Ovary (tissue), 9 donors: ENCODE measurements around the gene WDR20. TPM values are rescaled to one million over a fixed set of nuclear protein-coding genes. Genes with fewer than 3 reads are reported as not detected.

ENCODE experiments used
- DNase-seq, 5 donors: peaks; one replicate each; pipeline ENCODE4 v3.0.0-alpha.2; 2019 to 2020
- H3K27ac ChIP-seq, 2 donors: fragments of 200-600 bp; one replicate each; pipeline versions ENCODE4 v1.5.1 to v1.8.0; 2019 to 2022
- H3K27me3 ChIP-seq: fragments of 200-600 bp; one replicate; pipeline ENCODE4 v1.8.0; 2022
- H3K36me3 ChIP-seq: fragments of 200-600 bp; sonication (generic); one replicate; pipeline ENCODE4 v1.5.1; 2019
- H3K4me1 ChIP-seq: one replicate; pipeline ENCODE4 v1.8.1; 2013; ENCODE audit warnings: mild to moderate bottlenecking, moderate library complexity; ENCODE audit not compliant: insufficient read depth
- H3K4me3 ChIP-seq: fragments of 200-600 bp; sonication (generic); one replicate; pipeline ENCODE4 v1.5.1; 2017
- H3K9me3 ChIP-seq, 2 donors: fragments of 200-600 bp in 1 of 2; sonication (generic) in 1 of 2; one replicate each; pipeline versions ENCODE4 v1.5.1 to v1.8.1; 2013 to 2019; ENCODE audit warnings: mild to moderate bottlenecking in 1 of 2, moderate library complexity in 1 of 2
- CTCF ChIP-seq, 3 donors: fragments of 450-650 bp in 2 of 3; fragments of 200-600 bp in 1 of 3; IDR thresholded peaks; one replicate each; pipeline versions ENCODE4 v1.5.1 to v1.8.0; 2016 to 2022; ENCODE audit warnings: antibody characterized with exemption in 3 of 3, mild to moderate bottlenecking in 1 of 3
- EP300 ChIP-seq: sonication (generic); formaldehyde crosslinking; IDR thresholded peaks from one replicate; pipeline ENCODE4 v1.6.1; 2017; ENCODE audit warnings: antibody characterized with exemption
- POLR2A ChIP-seq: fragments of 450-650 bp; IDR thresholded peaks from one replicate; pipeline ENCODE4 v1.6.1; 2017; ENCODE audit warnings: antibody characterized with exemption, mild to moderate bottlenecking, moderate library complexity
- WGBS, 3 donors: extraction: QIAGEN DNeasy Blood & Tissue Kit in 1 of 3; methylation state at CpG; one replicate each; pipeline versions ENCODE4 v1.1.5 to v1.1.7; 2013 to 2017; 5-methylcytosine and 5-hydroxymethylcytosine counted together
- intact Hi-C, 4 donors: fragments of 100-400 bp; cut with DNase I; formaldehyde crosslinking; loops; one replicate each; pipeline versions ENCODE4 v1.11.0 to v1.15.1; 2022 to 2023
- polyA plus RNA-seq, 2 donors: library from polyadenylated mRNA; stranded (reverse); fragments of 200-250 nt in 1 of 2; fragments of 350-450 nt in 1 of 2; fragmentation: Illumina TruSeq in 1 of 2; extraction: RNeasy Lipid Tissue Mini Kit (QIAGEN cat#74804) in 1 of 2; gene quantifications; one replicate each; pipeline ENCODE4 v1.2.3, GENCODE V29; 2013 to 2014
- total RNA-seq, 7 donors: library from RNA; depleted of rRNA in 2 of 7; stranded (reverse); fragments of >200 nt in 2 of 7; fragmentation: NEBNext Ultra II Directional in 3 of 7; extraction: Animal tissue kit (Norgen Biotek cat#: 25700) in 3 of 7; gene quantifications; one replicate each; pipeline versions ENCODE4 v1.1.0 to v1.2.4, GENCODE V29; 2016 to 2023
- donor health status: DM: no; HTN: no; CAD: no; lungs with moderate emphysema.
- donor health status: DM: no; HTN: no; CAD: no.
- donor health status: Bipolar disorder and iron deficiency.
- donor health status: DM: yes; HTN: yes; CAD: no.
- donor health status: DM: no; HTN: no; CAD: no.
- donor health status: DM: yes; HTN: yes; CAD: no.

WDR20 gene
- total and polyA plus RNA-seq, 9 donors: 13.4 to 42.2 (median 26.8) TPM

GRCh38 chr14:102211240-102211639 is 71.5 kb downstream of the WDR20 start:
- intact Hi-C loops: no loop called here
- WGBS, 3 donors: 93 to 95% (median 94%) methylated on average over 12 of the region's 12 CpGs
- TF ChIP-seq CTCF (IDR thresholded peaks at IDR 0.05) (no peak), EP300 (no peak), POLR2A (no peak)

GRCh38 chr14:102212356-102212755 is 72.7 kb downstream of the WDR20 start:
- no peaks in the 10 kb centered on the region for H3K9me3 ChIP-seq
- no peak overlapping the region for H3K27ac ChIP-seq
- WGBS, 3 donors: 79 to 87% (median 86%) methylated on average over 8 of the region's 8 CpGs
- no peak for DNase-seq
- no peaks in the 10 kb centered on the region for H3K4me1 ChIP-seq
- no peak overlapping the region for H3K4me3 ChIP-seq
- intact Hi-C loops: no loop called here
- no peaks in the 10 kb centered on the region for H3K36me3 ChIP-seq
- TF ChIP-seq CTCF (IDR thresholded peaks at IDR 0.05): no peak
- TF ChIP-seq POLR2A: no peak
- no peak for TF ChIP-seq EP300
- no peaks in the 10 kb centered on the region for H3K27me3 ChIP-seq

More at GRCh38 chr14:102211240-102211639, 71.5 kb downstream of the WDR20 start:
- Histone ChIP-seq H3K9me3 (no peaks in the 10 kb centered on the region), H3K36me3 (no peaks in the 10 kb centered on the region), H3K27ac (no peak overlapping the region), H3K4me1 (no peaks in the 10 kb centered on the region), H3K27me3 (no peaks in the 10 kb centered on the region), H3K4me3 (no peak overlapping the region)
- DNase-seq: no peak

- no peak overlapping the region for H3K27ac ChIP-seq
- WGBS, 3 donors: 88 to 90% (median 89%) methylated on average over 10 of the region's 10 CpGs
- no peak for TF ChIP-seq EP300
- no peak for TF ChIP-seq CTCF (IDR thresholded peaks at IDR 0.05)
- TF ChIP-seq POLR2A: no peak
- no peaks in the 10 kb centered on the region for H3K9me3 ChIP-seq
- H3K27me3 ChIP-seq: no peaks in the 10 kb centered on the region
- no peaks in the 10 kb centered on the region for H3K36me3 ChIP-seq
- H3K4me3 ChIP-seq: no peak overlapping the region
- no peaks in the 10 kb centered on the region for H3K4me1 ChIP-seq
- intact Hi-C loops: no loop called here
- DNase-seq: no peak
These were observed 73.1 kb downstream of the WDR20 start for GRCh38 chr14:102212845-102213244.

GRCh38 chr14:102213470-102213869 is 73.8 kb downstream of the WDR20 start:
- no peak overlapping the region for H3K27ac ChIP-seq
- no peaks in the 10 kb centered on the region for H3K4me1 ChIP-seq
- no peaks in the 10 kb centered on the region for H3K36me3 ChIP-seq
- H3K9me3 ChIP-seq: no peaks in the 10 kb centered on the region
- intact Hi-C loops: no loop called here
- no peak for DNase-seq
- no peaks in the 10 kb centered on the region for H3K27me3 ChIP-seq
- 89 to 90% (median 89%) methylated on average over 10 of the region's 10 CpGs for WGBS, 3 donors
- H3K4me3 ChIP-seq: no peak overlapping the region
- TF ChIP-seq EP300: no peak
- no peak for TF ChIP-seq POLR2A
- no peak for TF ChIP-seq CTCF (IDR thresholded peaks at IDR 0.05)
